ENCODE measurements around the gene MN1. TPM values are rescaled to one million over a fixed set of nuclear protein-coding genes. Genes with fewer than 3 reads are reported as not detected.

MN1 gene
- total RNA-seq (2014; rRNA removed; shearing (Covaris generic); ENCODE audit: low replicate concordance): 0.07 TPM in 1 of 2 replicates, not detected in the other

- H3K36me3 ChIP-seq (ENCODE audit: insufficient read depth, low read length): no peaks in the 10 kb centered on the region
- H3K4me1 ChIP-seq (ENCODE audit: low read length): no peaks in the 10 kb centered on the region
- H3K4me2 ChIP-seq (ENCODE audit: low read depth, low read length, poor library complexity, severe bottlenecking): no peak within 1 kb of the TSS
- no peak within 1 kb of the TSS for H2AFZ ChIP-seq (ENCODE audit: low read length)
- H3K9ac ChIP-seq (ENCODE audit: low read length): no peak within 1 kb of the TSS
- H3K9me2 ChIP-seq (replicated peaks; ENCODE audit: insufficient read depth, low read length): no peaks in the 10 kb centered on the region
- no peaks in the 10 kb centered on the region for H3K27me3 ChIP-seq (ENCODE audit: low read length)
- no peaks in the 10 kb centered on the region for H3K9me3 ChIP-seq (ENCODE audit: low read length)
- H4K20me1 ChIP-seq (ENCODE audit: insufficient read depth, low read depth, low read length): no peaks in the 10 kb centered on the region
- no peak for DNase-seq
- H3K4me3 ChIP-seq (ENCODE audit: low read length): no peak within 1 kb of the TSS
- no peaks in the 10 kb centered on the region for H3K79me2 ChIP-seq (ENCODE audit: low read length)
- no peak within 1 kb of the TSS for H3K27ac ChIP-seq (ENCODE audit: low read length)
These were observed at the start of gene MN1 for GRCh38 chr22:27801616-27802345. MN1 (minus strand) TSS chr22:27801756; CDS start chr22:27800543, 1,213 bp downstream.

DNA sequence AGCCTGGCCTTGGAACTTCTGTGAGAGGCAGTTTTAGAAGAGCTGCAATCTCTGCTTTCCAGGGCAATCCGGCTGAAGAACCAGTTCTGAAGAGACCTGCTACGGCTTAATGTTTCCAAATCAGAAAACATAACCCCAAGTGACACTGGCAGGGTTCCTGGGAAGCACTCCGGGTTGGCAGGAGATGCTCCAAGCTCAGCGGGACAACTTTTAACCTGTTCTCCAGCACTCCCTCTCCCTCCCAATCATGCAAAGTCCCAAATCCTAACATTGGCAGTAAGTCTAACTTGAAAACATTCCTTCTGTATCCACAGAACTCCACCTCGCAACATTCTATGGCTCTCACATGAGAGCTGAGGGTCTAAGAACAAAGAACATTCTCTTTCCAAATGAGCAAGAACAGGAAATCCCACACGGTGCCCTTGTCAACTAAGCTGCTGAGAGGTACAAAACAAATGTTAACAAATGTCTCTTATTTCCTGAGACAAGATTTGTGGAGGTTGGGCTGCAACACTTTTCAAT, 48.5 kb upstream of the MN1 start:
- no peak overlapping the region for H2AFZ ChIP-seq (ENCODE audit: low read length)

DNA sequence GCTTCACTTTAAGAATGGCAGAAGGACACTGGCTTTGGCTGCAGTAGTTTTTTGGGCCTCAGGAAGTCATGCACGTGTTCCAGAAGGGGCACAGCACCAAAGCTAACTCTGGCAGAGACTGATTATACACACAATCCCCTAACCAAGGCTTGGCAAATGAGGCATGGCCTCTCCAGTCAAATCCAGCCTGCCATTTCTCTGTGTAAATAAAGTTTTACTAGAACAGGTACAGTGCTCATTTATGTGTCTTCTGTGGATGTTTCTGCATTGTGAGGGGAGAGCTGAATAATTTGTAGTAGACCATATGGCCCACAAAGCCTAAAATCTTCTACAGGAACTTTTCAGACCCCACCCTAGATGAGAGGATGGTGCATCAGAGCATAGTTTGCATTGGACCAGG, 46.4 kb upstream of the MN1 start:
- H3K9me3 ChIP-seq (ENCODE audit: low read length): no peaks in the 10 kb centered on the region
- no peaks in the 10 kb centered on the region for H3K4me1 ChIP-seq (ENCODE audit: low read length)
- no peaks in the 10 kb centered on the region for H3K79me2 ChIP-seq (ENCODE audit: low read length)
- H3K27me3 ChIP-seq (ENCODE audit: low read length): no peaks in the 10 kb centered on the region
- no peak overlapping the region for H3K27ac ChIP-seq (ENCODE audit: low read length)
- no peak overlapping the region for H3K9ac ChIP-seq (ENCODE audit: low read length)
- no peak overlapping the region for H3K4me3 ChIP-seq (ENCODE audit: low read length)
- H3K9me2 ChIP-seq (replicated peaks; ENCODE audit: insufficient read depth, low read length): no peaks in the 10 kb centered on the region
- H3K4me2 ChIP-seq (ENCODE audit: low read depth, low read length, poor library complexity, severe bottlenecking): no peak overlapping the region
- DNase-seq: no peak
- no peaks in the 10 kb centered on the region for H4K20me1 ChIP-seq (ENCODE audit: insufficient read depth, low read depth, low read length)
- no peak overlapping the region for H2AFZ ChIP-seq (ENCODE audit: low read length)
- peaks cover 22% of the 10 kb centered on the region; the same call in 1 of the 2 replicates for H3K36me3 ChIP-seq (ENCODE audit: insufficient read depth, low read length)

More for the DNA sequence above, 48.5 kb upstream of the MN1 start:
- Histone ChIP-seq H3K4me3 (ENCODE audit: low read length) (no peak overlapping the region), H4K20me1 (ENCODE audit: insufficient read depth, low read depth, low read length) (no peaks in the 10 kb centered on the region), H3K9me2 (replicated peaks; ENCODE audit: insufficient read depth, low read length) (no peaks in the 10 kb centered on the region), H3K27me3 (ENCODE audit: low read length) (no peaks in the 10 kb centered on the region), H3K79me2 (ENCODE audit: low read length) (0 out of 2 replicates have a peak, but pooled peaks cover 3% of the 10 kb centered on the region), H3K4me2 (ENCODE audit: low read depth, low read length, poor library complexity, severe bottlenecking) (no peak overlapping the region), H3K36me3 (ENCODE audit: insufficient read depth, low read length) (peaks cover 36% of the 10 kb centered on the region; the same call in 1 of the 2 replicates), H3K9me3 (ENCODE audit: low read length) (no peaks in the 10 kb centered on the region), H3K4me1 (ENCODE audit: low read length) (no peaks in the 10 kb centered on the region), H3K9ac (ENCODE audit: low read length) (no peak overlapping the region), H3K27ac (ENCODE audit: low read length) (no peak overlapping the region)
- no peak for DNase-seq

DNA sequence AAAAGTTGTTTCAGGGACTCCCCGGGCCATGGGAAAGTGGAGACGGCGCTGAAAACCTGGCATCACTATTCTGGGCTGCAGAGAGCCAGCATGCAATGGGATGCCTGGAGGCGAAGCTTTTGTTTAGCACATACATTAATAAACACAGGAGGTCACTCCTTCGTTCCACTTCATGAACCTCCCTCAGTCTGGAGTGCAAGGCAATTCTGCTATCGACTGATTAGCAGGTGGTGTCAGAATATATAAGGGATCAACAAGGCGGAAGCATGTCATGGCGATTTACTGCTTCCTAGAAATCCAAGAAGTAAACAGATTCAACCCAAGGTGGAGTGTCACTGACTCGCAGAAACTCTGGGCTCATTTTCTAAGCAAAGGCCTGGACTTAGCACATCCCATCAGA, 45.4 kb upstream of the MN1 start:
- H3K36me3 ChIP-seq (ENCODE audit: insufficient read depth, low read length): peaks cover 13% of the 10 kb centered on the region; the same call in 1 of the 2 replicates
- no peak overlapping the region for H3K9ac ChIP-seq (ENCODE audit: low read length)
- H3K27me3 ChIP-seq (ENCODE audit: low read length): no peaks in the 10 kb centered on the region
- H3K4me3 ChIP-seq (ENCODE audit: low read length): no peak overlapping the region
- no peaks in the 10 kb centered on the region for H3K9me3 ChIP-seq (ENCODE audit: low read length)
- DNase-seq: no peak
- H3K4me2 ChIP-seq (ENCODE audit: low read depth, low read length, poor library complexity, severe bottlenecking): no peak overlapping the region
- H3K4me1 ChIP-seq (ENCODE audit: low read length): no peaks in the 10 kb centered on the region
- H3K27ac ChIP-seq (ENCODE audit: low read length): no peak overlapping the region
- H3K9me2 ChIP-seq (replicated peaks; ENCODE audit: insufficient read depth, low read length): no peaks in the 10 kb centered on the region
- H3K79me2 ChIP-seq (ENCODE audit: low read length): no peaks in the 10 kb centered on the region
- H2AFZ ChIP-seq (ENCODE audit: low read length): no peak overlapping the region
- H4K20me1 ChIP-seq (ENCODE audit: insufficient read depth, low read depth, low read length): no peaks in the 10 kb centered on the region

GRCh38 chr22:27846248-27846757, 44.7 kb upstream of the MN1 start:
- H3K36me3 ChIP-seq (ENCODE audit: insufficient read depth, low read length): peaks cover 11% of the 10 kb centered on the region; the same call in 1 of the 2 replicates
- no peaks in the 10 kb centered on the region for H3K27me3 ChIP-seq (ENCODE audit: low read length)
- no peaks in the 10 kb centered on the region for H3K9me3 ChIP-seq (ENCODE audit: low read length)
- no peak overlapping the region for H3K4me2 ChIP-seq (ENCODE audit: low read depth, low read length, poor library complexity, severe bottlenecking)
- no peaks in the 10 kb centered on the region for H3K79me2 ChIP-seq (ENCODE audit: low read length)
- no peak overlapping the region for H3K4me3 ChIP-seq (ENCODE audit: low read length)
- no peaks in the 10 kb centered on the region for H3K4me1 ChIP-seq (ENCODE audit: low read length)
- no peaks in the 10 kb centered on the region for H4K20me1 ChIP-seq (ENCODE audit: insufficient read depth, low read depth, low read length)
- H3K27ac ChIP-seq (ENCODE audit: low read length): no peak overlapping the region
- H3K9ac ChIP-seq (ENCODE audit: low read length): no peak overlapping the region
- DNase-seq: no peak
- H2AFZ ChIP-seq (ENCODE audit: low read length): no peak overlapping the region
- H3K9me2 ChIP-seq (replicated peaks; ENCODE audit: insufficient read depth, low read length): no peaks in the 10 kb centered on the region

DNA sequence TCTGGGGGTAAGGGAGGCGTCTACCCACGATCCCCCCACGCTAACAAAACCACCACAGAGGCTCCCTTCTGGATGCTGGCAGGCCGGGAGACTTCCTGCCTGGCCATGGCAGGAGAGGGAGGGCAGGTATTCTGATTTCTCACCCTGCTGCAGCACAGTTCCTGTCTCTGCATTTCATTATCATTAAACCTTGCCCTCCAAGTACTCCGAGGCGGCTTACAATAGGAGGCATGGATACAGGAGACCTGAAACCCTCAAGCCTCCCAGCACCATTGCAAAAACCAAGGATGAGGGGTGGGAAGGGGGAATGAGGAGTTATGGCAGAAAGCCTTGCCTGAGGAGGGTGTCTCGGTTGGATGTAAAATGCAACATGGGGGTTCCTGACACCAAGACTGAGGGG, 44.1 kb upstream of the MN1 start:
- Histone ChIP-seq H3K4me3 (ENCODE audit: low read length) (no peak overlapping the region), H3K36me3 (ENCODE audit: insufficient read depth, low read length) (peaks cover 8% of the 10 kb centered on the region; the same call in 1 of the 2 replicates), H3K27ac (ENCODE audit: low read length) (no peak overlapping the region), H3K4me2 (ENCODE audit: low read depth, low read length, poor library complexity, severe bottlenecking) (no peak overlapping the region), H2AFZ (ENCODE audit: low read length) (no peak overlapping the region), H3K79me2 (ENCODE audit: low read length) (no peaks in the 10 kb centered on the region), H3K9me2 (replicated peaks; ENCODE audit: insufficient read depth, low read length) (no peaks in the 10 kb centered on the region), H4K20me1 (ENCODE audit: insufficient read depth, low read depth, low read length) (no peaks in the 10 kb centered on the region), H3K9ac (ENCODE audit: low read length) (no peak overlapping the region), H3K4me1 (ENCODE audit: low read length) (no peaks in the 10 kb centered on the region), H3K9me3 (ENCODE audit: low read length) (no peaks in the 10 kb centered on the region), H3K27me3 (ENCODE audit: low read length) (no peaks in the 10 kb centered on the region)
- DNase-seq: no peak

DNA sequence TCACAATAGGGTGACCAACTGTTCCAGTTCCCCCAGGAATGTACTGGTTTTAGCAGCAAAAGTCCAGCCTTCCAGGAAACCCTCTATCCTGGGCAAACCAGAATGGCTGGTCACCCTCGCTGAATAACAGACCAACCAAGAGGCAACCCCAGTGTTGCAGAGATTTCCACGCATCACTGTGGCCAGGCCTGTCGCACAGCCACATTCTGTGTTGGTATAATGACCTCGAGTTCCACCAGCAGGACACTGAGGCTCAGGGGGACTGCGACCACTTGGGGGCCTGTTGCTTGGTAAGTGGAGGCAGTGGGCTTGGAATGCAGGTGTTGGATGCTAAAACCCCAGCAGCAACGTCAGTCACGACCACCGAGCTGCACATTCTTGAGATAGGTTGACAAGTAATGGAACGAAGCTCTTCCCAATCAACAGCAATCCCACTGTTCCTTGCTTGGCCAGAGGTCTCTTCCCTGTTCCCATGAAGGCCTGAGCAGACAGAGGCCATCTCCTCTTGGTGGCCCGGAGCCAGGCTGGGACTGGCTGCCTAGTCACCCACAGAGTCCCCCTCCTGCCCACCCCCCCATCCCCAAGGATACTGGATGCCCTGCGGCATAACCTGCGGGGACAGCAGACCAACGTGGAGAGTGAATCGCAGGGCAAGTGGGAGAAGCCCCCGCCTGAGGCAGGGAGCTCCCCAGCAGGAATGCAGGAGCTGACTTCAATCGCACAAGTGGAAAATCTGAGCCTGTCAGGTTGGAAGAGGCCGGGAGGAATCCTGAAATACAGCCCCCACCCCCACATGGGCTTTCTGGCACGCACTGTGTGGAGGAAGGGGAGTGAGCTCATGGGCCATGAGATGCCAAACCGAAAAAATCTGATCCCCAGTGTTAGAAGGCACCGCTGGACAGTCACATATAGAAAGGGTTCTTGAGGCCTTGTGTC, 43.4 kb upstream of the MN1 start:
- Histone ChIP-seq H3K4me1 (ENCODE audit: low read length) (no peaks in the 10 kb centered on the region), H4K20me1 (ENCODE audit: insufficient read depth, low read depth, low read length) (no peaks in the 10 kb centered on the region), H3K4me3 (ENCODE audit: low read length) (no peak overlapping the region), H3K27me3 (ENCODE audit: low read length) (no peaks in the 10 kb centered on the region), H3K36me3 (ENCODE audit: insufficient read depth, low read length) (peaks cover 1% of the 10 kb centered on the region; the same call in 1 of the 2 replicates), H3K4me2 (ENCODE audit: low read depth, low read length, poor library complexity, severe bottlenecking) (no peak overlapping the region), H3K9me3 (ENCODE audit: low read length) (no peaks in the 10 kb centered on the region), H2AFZ (ENCODE audit: low read length) (no peak overlapping the region), H3K79me2 (ENCODE audit: low read length) (no peaks in the 10 kb centered on the region), H3K27ac (ENCODE audit: low read length) (no peak overlapping the region), H3K9ac (ENCODE audit: low read length) (no peak overlapping the region), H3K9me2 (replicated peaks; ENCODE audit: insufficient read depth, low read length) (no peaks in the 10 kb centered on the region)
- no peak for DNase-seq

DNA sequence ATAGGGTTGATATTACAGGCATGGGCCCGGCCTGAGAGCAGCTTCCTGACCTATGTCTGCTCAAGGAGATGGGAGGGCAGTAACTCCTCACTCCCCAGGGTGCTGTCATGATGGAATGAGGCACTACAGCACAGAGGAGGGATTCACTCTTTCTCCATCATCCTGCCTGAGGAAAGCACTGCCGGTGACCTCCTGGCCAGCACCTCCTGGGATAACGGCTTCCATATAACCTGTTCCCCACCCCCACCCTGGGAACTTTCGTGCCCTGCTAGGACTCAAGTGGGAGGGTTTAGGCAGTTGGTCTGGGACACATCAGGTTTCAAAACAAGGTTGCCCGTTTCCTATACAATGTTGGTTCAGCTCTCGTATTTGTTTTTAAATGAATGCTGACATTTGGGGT, 42.7 kb upstream of the MN1 start:
- no peak for DNase-seq
- H3K79me2 ChIP-seq (ENCODE audit: low read length): no peaks in the 10 kb centered on the region
- no peak overlapping the region for H3K4me2 ChIP-seq (ENCODE audit: low read depth, low read length, poor library complexity, severe bottlenecking)
- H3K36me3 ChIP-seq (ENCODE audit: insufficient read depth, low read length): no peaks in the 10 kb centered on the region
- H3K9me2 ChIP-seq (replicated peaks; ENCODE audit: insufficient read depth, low read length): no peaks in the 10 kb centered on the region
- no peak overlapping the region for H2AFZ ChIP-seq (ENCODE audit: low read length)
- H3K9me3 ChIP-seq (ENCODE audit: low read length): no peaks in the 10 kb centered on the region
- no peaks in the 10 kb centered on the region for H3K4me1 ChIP-seq (ENCODE audit: low read length)
- no peaks in the 10 kb centered on the region for H3K27me3 ChIP-seq (ENCODE audit: low read length)
- no peak overlapping the region for H3K4me3 ChIP-seq (ENCODE audit: low read length)
- no peaks in the 10 kb centered on the region for H4K20me1 ChIP-seq (ENCODE audit: insufficient read depth, low read depth, low read length)
- no peak overlapping the region for H3K27ac ChIP-seq (ENCODE audit: low read length)
- H3K9ac ChIP-seq (ENCODE audit: low read length): no peak overlapping the region
